H7 (cell line): ENCODE results near the gene ASH1L. TPM values are rescaled to one million over a fixed set of nuclear protein-coding genes. Genes with fewer than 3 reads are reported as not detected.
A peak's percentile ranks its signal among the peaks of the same experiment; 100 is the strongest.
"Not testable (repeated sequence)": the region's sequence is repeated elsewhere in the genome, so short reads cannot be mapped to it uniquely, and the experiment has no call there.

Experiments used
- DNase-seq: peaks from one replicate; pipeline ENCODE4 v3.0.0; 2012
- H3K27me3 ChIP-seq: 2 replicates; pipeline ENCODE4 v1.6.0; 2011; ENCODE audit warnings: mild to moderate bottlenecking, low read length; ENCODE audit not compliant: control insufficient read depth, insufficient read depth
- H3K36me3 ChIP-seq: replicated peaks from 2 replicates; pipeline ENCODE4 v1.5.1; 2011; ENCODE audit warnings: low read length; ENCODE audit not compliant: control insufficient read depth, insufficient read depth
- H3K4me3 ChIP-seq: 2 replicates; pipeline ENCODE4 v1.5.1; 2011; ENCODE audit warnings: low read depth, mild to moderate bottlenecking, control low read depth, low read length, moderate library complexity; ENCODE audit not compliant: insufficient read depth
- total RNA-seq: library from RNA; depleted of rRNA; stranded (reverse); fragments of >200 nt; shearing (Covaris generic); gene quantifications from 2 replicates; pipeline ENCODE4 v1.2.3, GENCODE V29; 2014

Gene ASH1L
- total RNA-seq, 1 experiment from 2014 or later = 12.0 TPM

GRCh38 chr1:155488419-155488818, 74.2 kb downstream of the ASH1L start:
- not testable (repeated sequence) for H3K4me3 ChIP-seq, H3K27me3 ChIP-seq, H3K36me3 ChIP-seq, DNase-seq

GRCh38 chr1:155487541-155487940, 75.1 kb downstream of the ASH1L start:
- Histone ChIP-seq H3K27me3 (no peaks in the 10 kb centered on the region), H3K4me3 (no peak overlapping the region)
- DNase-seq = no peak

DNA sequence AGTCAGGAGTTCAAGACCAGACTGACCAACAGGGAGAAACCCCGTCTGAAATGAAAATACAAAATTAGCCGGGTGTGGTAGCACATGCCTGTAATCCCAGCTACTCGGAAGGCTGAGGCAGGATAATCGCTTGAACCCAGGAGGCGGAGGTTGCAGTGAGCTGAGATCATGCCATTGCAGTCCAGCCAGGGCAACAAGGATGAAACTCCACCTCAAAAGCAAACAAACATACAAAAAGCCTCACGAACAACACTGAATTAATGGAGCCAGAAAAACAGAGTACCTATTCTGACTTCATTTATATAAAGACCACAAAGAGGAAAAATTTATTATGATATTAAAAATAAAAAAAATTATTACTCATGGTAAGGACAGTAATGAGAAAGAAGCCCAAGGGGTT, 75.7 kb downstream of the ASH1L start:
- H3K4me3 ChIP-seq, H3K36me3 ChIP-seq, DNase-seq, H3K27me3 ChIP-seq: not testable (repeated sequence)

More at GRCh38 chr1:155487541-155487940, 75.1 kb downstream of the ASH1L start:
- no peaks in the 10 kb centered on the region for H3K36me3 ChIP-seq

DNA sequence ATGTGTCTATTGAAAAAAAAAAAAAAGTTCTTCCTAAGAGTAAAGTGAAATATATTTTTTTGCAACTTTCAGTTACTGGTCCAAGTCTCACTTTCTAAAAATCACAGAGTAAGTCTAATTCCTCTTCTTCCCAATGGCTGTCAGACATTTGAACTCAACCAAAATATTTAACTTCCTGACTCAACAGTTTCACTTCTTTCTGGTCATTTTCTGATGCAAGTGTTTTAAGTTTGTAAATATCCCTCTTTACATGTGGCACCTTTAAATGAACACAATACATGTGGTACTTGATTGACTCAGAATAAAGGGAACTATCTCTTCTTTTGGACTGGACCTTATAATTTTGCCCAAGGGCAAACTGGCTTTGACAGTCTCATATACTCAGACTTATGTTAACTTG, 76.7 kb downstream of the ASH1L start:
- no peak overlapping the region for H3K4me3 ChIP-seq
- H3K36me3 ChIP-seq = no peaks in the 10 kb centered on the region
- no peak for DNase-seq
- H3K27me3 ChIP-seq = no peaks in the 10 kb centered on the region

- H3K27me3 ChIP-seq = no peaks in the 10 kb centered on the region
- no peaks in the 10 kb centered on the region for H3K36me3 ChIP-seq
- no peak for DNase-seq
- no peak overlapping the region for H3K4me3 ChIP-seq
Observed at GRCh38 chr1:155485222-155485621, 77.4 kb downstream of the ASH1L start.

DNA sequence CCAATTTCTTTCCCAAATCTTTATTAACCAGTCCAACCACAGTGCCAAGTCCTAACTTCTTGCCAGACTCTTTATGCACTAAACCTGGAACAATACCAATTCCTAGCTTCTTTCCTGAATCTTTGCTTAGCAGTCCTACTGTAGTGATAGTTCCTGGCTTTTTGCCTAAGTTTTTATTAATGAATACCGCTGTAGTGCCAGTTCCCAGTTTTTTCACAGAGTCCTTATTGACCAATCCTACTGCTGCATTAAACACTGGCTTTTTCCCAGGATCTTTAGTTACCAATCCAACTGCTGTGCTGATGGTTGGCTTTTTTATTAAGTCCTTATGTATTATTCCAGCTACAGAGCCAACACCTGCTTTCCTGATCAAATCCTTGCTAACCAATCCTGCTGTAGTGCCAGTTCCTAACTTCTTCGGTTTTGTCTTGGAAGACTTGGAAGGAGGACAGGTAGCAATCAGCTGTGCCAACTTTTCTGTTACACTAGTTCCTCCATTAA, 80.8 kb downstream of the ASH1L start:
- Histone ChIP-seq H3K36me3 (no peaks in the 10 kb centered on the region), H3K4me3 (no peak overlapping the region), H3K27me3 (no peaks in the 10 kb centered on the region)
- DNase-seq = no peak

DNA sequence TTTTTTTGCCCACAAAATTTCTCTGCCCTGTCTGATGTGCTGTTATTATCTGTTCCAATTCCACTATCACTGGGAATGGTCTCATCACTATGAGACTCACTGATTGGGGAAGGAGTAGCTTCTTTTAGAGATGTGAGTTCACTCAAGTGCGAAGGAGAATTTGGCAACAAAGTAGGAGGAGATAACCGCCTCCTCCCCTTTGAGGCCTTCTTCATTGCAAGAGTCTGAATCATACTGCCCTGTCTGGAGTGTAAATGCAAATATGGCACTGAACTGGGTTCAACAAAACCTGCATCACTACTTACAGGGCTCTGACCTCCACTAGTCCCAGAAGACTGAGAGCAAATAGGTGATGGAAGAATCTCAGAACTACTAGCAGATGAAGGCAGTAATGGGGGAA, 83.4 kb downstream of the ASH1L start:
- no peak overlapping the region for H3K4me3 ChIP-seq
- H3K27me3 ChIP-seq = no peaks in the 10 kb centered on the region
- no peak for DNase-seq
- H3K36me3 ChIP-seq = no peaks in the 10 kb centered on the region

- H3K27me3 ChIP-seq = no peaks in the 10 kb centered on the region
- peak; percentile 14 for DNase-seq
- no peaks in the 10 kb centered on the region for H3K36me3 ChIP-seq
Observed at GRCh38 chr1:155478270-155478852, 84.2 kb downstream of the ASH1L start.

DNA sequence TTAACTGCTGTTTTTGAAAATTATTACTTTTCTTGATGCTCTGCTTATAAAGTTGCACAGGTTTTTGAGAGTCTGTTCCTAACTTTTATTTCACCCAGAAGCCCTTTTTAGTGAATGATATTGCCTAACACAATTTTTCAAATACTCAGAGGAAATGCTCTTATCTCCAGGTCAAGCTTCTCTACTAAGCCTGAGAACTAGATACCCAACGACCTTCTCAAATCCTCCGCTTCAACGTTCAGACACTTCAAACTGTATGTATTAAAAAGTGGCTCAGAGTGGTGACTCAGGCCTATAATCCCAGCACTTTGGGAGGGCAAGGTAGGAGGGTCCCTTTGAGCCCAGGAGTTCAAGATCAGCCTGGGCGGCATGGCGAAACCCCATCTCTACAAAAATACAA, 88.5 kb downstream of the ASH1L start:
- H3K27me3 ChIP-seq = no peaks in the 10 kb centered on the region
- no peaks in the 10 kb centered on the region for H3K36me3 ChIP-seq
- DNase-seq = no peak
- no peak overlapping the region for H3K4me3 ChIP-seq

More at GRCh38 chr1:155478270-155478852, 84.2 kb downstream of the ASH1L start:
- H3K4me3 ChIP-seq = no peak overlapping the region

GRCh38 chr1:155473151-155473821, 89.3 kb downstream of the ASH1L start:
- Histone ChIP-seq H3K27me3 (no peaks in the 10 kb centered on the region), H3K4me3 (no peak overlapping the region), H3K36me3 (no peaks in the 10 kb centered on the region)
- DNase-seq = no peak

DNA sequence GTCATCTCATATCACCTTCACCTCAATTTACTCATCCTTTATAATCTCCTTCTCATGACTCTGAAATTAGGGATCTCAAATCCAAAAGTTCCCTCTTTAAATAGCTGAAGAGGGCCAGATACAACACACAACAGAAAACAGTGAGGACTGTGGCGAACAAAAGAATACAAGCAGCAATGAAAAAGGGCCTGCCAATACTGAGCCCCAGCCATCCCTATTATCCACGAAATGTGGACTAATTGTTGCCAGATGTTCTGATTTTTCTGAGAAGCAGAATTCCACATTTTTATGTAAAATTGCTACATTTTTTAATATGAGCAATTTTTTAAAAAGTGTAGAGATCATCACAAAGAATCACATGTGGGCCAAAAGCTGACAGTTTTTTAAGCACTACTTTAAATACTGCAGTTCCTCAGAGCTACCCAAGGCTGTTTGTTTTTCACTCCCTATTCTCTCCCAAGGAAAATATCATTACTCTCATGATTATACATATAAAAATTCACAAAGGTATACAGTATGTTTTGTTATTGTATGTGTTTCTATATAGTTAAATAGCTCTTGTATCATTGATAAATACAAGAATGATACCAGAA, 90.0 kb downstream of the ASH1L start:
- Histone ChIP-seq H3K4me3 (no peak overlapping the region), H3K36me3 (no peaks in the 10 kb centered on the region), H3K27me3 (no peaks in the 10 kb centered on the region)
- DNase-seq = no peak

GRCh38 chr1:155471891-155472290, 90.7 kb downstream of the ASH1L start:
- Histone ChIP-seq H3K27me3 (no peaks in the 10 kb centered on the region), H3K36me3 (no peaks in the 10 kb centered on the region), H3K4me3 (no peak overlapping the region)
- no peak for DNase-seq

- Histone ChIP-seq H3K27me3 (no peaks in the 10 kb centered on the region), H3K36me3 (no peaks in the 10 kb centered on the region), H3K4me3 (no peak overlapping the region)
- DNase-seq = no peak
Observed at GRCh38 chr1:155471026-155471425, 91.6 kb downstream of the ASH1L start.

DNA sequence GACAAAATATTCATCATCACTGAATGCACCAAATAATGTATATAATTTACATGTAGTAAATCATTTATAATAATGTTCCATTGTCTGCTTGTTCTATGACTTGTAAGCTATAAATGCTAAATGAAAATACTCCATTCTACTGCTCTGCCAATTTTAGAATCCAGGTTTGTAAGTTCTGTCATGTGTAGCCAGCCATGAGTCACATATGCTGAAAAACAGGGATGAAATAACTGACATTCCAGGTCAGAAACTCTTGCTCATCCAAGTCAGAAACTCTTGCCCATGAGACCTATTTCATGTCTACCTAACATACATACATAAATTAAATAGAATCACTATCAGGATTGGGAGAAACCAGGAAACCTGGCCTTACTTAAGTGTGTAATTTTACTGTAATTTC, 95.6 kb downstream of the ASH1L start:
- H3K4me3 ChIP-seq = no peak overlapping the region
- DNase-seq = no peak
- H3K27me3 ChIP-seq = no peaks in the 10 kb centered on the region
- no peaks in the 10 kb centered on the region for H3K36me3 ChIP-seq

DNA sequence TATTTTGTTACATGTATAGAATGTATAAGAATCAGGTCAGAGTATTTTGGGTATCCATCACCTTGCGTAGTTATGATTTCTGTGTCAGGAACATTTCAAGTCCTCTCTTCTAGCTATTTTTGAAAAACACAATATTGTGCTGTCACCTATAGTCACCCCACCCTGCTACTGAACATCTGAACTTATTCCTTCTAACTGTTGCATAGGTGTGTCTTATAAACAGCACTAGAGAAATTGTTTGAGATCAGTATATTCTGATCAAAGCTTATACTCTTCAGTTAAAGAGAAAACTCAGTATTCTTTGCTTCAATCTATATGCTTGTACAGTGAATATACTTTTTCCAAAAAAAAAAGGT, 96.0 kb downstream of the ASH1L start:
- Histone ChIP-seq H3K27me3 (no peaks in the 10 kb centered on the region), H3K4me3 (no peak overlapping the region), H3K36me3 (no peaks in the 10 kb centered on the region)
- DNase-seq = no peak
